HepG2 (cell line): Measurements from ENCODE around the gene DYTN. TPM values are rescaled to one million over a fixed set of nuclear protein-coding genes. Genes with fewer than 3 reads are reported as not detected.
"Not testable (repeated sequence)": the region's sequence is repeated elsewhere in the genome, so short reads cannot be mapped to it uniquely, and the experiment has no call there.

ENCODE experiments used
- ATAC-seq: fragments of 200-7000 bp; cut with Tn5 transposase; 3 replicates; pipeline ENCODE4 v1.9.1; 2020; ENCODE audit warnings: mild to moderate bottlenecking, moderate library complexity
- BruUV-seq: library from RNA; stranded (reverse); fragments of 400-500 nt; replicated peaks from 2 replicates; lab custom pipeline; 2021; lab: Mats Ljungman, UMichigan
- CTCF ChIA-PET: fragments of 300-600 bp; formaldehyde crosslinking; extraction: SDS; loops from one replicate; lab custom pipeline; 2021; ENCODE audit warnings: low total read pairs, inconsistent platforms, low intra/inter-chr PET ratio; lab: Yijun Ruan, JAX
- POLR2A ChIA-PET: fragments of 350-600 bp; sonication (Branson Sonifier 250); formaldehyde crosslinking; loops from one replicate; lab custom pipeline; 2020; ENCODE audit warnings: antibody characterized with exemption, inconsistent platforms; lab: Yijun Ruan, JAX
- DNase-seq: peaks from one replicate; pipeline ENCODE4 v3.0.0-alpha.2; 2015; ENCODE audit warnings: low spot score
- FAIRE-seq: peaks from 3 replicates; lab custom pipeline; 2011; peaks lifted over from hg19 to GRCh38; lab: Jason Lieb, UNC
- H2AFZ ChIP-seq: one replicate; pipeline ENCODE4 v1.6.1; 2011; ENCODE audit warnings: low read length, inconsistent platforms
- H3K27ac ChIP-seq: fragments of 300-600 bp; 3 replicates; pipeline ENCODE4 v1.8.0; 2011; ENCODE audit warnings: mixed run types, mild to moderate bottlenecking, mixed read lengths, low read length, inconsistent platforms; ENCODE audit not compliant: insufficient read depth; ENCODE audit errors: extremely low read length
- H3K27me3 ChIP-seq, 2 experiments: fragments of 200-600 bp in 1 of 2; 2 replicates in 1 of 2; 3 replicates in 1 of 2; pipeline versions ENCODE4 v1.6.0 to v1.8.0; 2011; ENCODE audit warnings: low read length in 2 of 2, mild to moderate bottlenecking in 2 of 2, moderate library complexity in 2 of 2, inconsistent platforms in 1 of 2; ENCODE audit not compliant: insufficient read depth in 2 of 2, control insufficient read depth in 1 of 2
- H3K36me3 ChIP-seq, 2 experiments: fragments of 200-600 bp in 1 of 2; replicated peaks in 1 of 2; 2 replicates in 1 of 2; 3 replicates in 1 of 2; pipeline versions ENCODE4 v1.5.1 to v1.8.0; 2011; ENCODE audit warnings: low read length in 2 of 2, inconsistent platforms in 1 of 2; ENCODE audit not compliant: insufficient read depth in 2 of 2, control insufficient read depth in 1 of 2
- H3K4me1 ChIP-seq: 2 replicates; pipeline ENCODE4 v1.5.1; 2012; ENCODE audit warnings: low read length, inconsistent platforms; ENCODE audit not compliant: insufficient read depth
- H3K4me2 ChIP-seq: 2 replicates; pipeline ENCODE4 v1.6.0; 2011; ENCODE audit warnings: low read depth, low read length, inconsistent platforms
- H3K4me3 ChIP-seq, 3 experiments: fragments of 200-600 bp in 1 of 3; sonication (generic), shearing (Covaris generic) in 1 of 3; replicated peaks in 1 of 3; 2 replicates each; pipeline ENCODE4 v1.5.1; 2011 to 2016; ENCODE audit warnings: low read length in 3 of 3, inconsistent platforms in 2 of 3, low read depth in 2 of 3, mild to moderate bottlenecking in 2 of 3, control low read depth in 1 of 3, mixed read lengths in 1 of 3; ENCODE audit not compliant: insufficient read depth in 1 of 3
- H3K79me2 ChIP-seq: one replicate; pipeline ENCODE4 v1.6.1; 2011; ENCODE audit warnings: low read length, inconsistent platforms; ENCODE audit not compliant: insufficient read depth
- H3K9ac ChIP-seq: 2 replicates; pipeline ENCODE4 v1.6.0; 2011; ENCODE audit warnings: mild to moderate bottlenecking, low read depth, low read length, inconsistent platforms; ENCODE audit not compliant: insufficient read depth
- H3K9me3 ChIP-seq: 2 replicates; pipeline ENCODE4 v1.5.1; 2012; ENCODE audit warnings: mild to moderate bottlenecking, low read length
- H4K20me1 ChIP-seq: 2 replicates; pipeline ENCODE4 v1.6.0; 2011; ENCODE audit warnings: inconsistent platforms, mild to moderate bottlenecking, low read length, moderate library complexity; ENCODE audit not compliant: insufficient read depth
- CENPT ChIP-seq: sonication (generic); formaldehyde crosslinking; IDR thresholded peaks from 2 replicates; pipeline ENCODE4 v1.8.0; 2022; ENCODE audit warnings: low read depth, mild to moderate bottlenecking, moderate library complexity, missing genetic modification reagents
- IRX3 ChIP-seq: sonication (generic); formaldehyde crosslinking; IDR thresholded peaks from 2 replicates; pipeline ENCODE4 v1.8.1; 2023; ENCODE audit warnings: mild to moderate bottlenecking, low read depth, missing genetic modification reagents, borderline replicate concordance
- MEIS2 ChIP-seq: sonication (generic); formaldehyde crosslinking; IDR thresholded peaks from 2 replicates; pipeline ENCODE4 v1.9.0; 2021; ENCODE audit warnings: mild to moderate bottlenecking, missing genetic modification reagents
- U2AF1 ChIP-seq: fragments of 200-400 bp; formaldehyde crosslinking; optimal IDR thresholded peaks from 2 replicates; pipeline ENCODE3; 2017; ENCODE audit warnings: mild to moderate bottlenecking, low read depth, low read length
- ZFP36 ChIP-seq: fragments of 150-350 bp; IDR thresholded peaks from 2 replicates; pipeline ENCODE4 v1.6.1; 2018; ENCODE audit warnings: borderline replicate concordance, low read length, low read depth; ENCODE audit not compliant: partially characterized antibody
- ZNF7 ChIP-seq: IDR thresholded peaks from 2 replicates; pipeline ENCODE4 v1.6.1; 2016; ENCODE audit warnings: missing biosample characterization, missing genetic modification reagents
- WGBS: methylation state at CpG from one replicate; pipeline ENCODE4 v1.1.6; 2017; ENCODE audit warnings: low lambda C conversion rate; 5-methylcytosine and 5-hydroxymethylcytosine counted together
- in situ Hi-C: cut with HindIII; loops from 2 replicates; pipeline ENCODE4 v1.10.0; 2017; ENCODE audit warnings: low pct_unique_long_range_greater_than_20kb; ENCODE audit not compliant: extremely low pct_ligation_motif_present
- intact Hi-C: fragments of 100-400 bp; cut with micrococcal nuclease; formaldehyde crosslinking; loops from one replicate; pipeline ENCODE4 v1.10.0; 2022; ENCODE audit not compliant: unreplicated experiment
- polyA plus RNA-seq, 8 experiments: library from polyadenylated mRNA; depleted of rRNA in 3 of 8; stranded (reverse) in 7 of 8; unstranded in 1 of 8; fragments of >200 nt; fragmentation: Illumina TruSeq in 4 of 8; extraction: Trizol in 4 of 8; gene quantifications; 2 replicates each; pipeline versions ENCODE4 v1.2.1 to v1.2.3, GENCODE V29; 2011 to 2016; ENCODE audit warnings: low read depth in 4 of 8, missing spikeins in 1 of 8, mixed read lengths in 1 of 8; ENCODE audit not compliant: insufficient read depth in 1 of 8
- total RNA-seq, 5 experiments: library from RNA; depleted of rRNA; stranded (reverse); fragments of >200 nt; fragmentation: Illumina TruSeq; extraction: Trizol; gene quantifications; 2 replicates each; pipeline ENCODE4 v1.2.3, GENCODE V29; 2016; ENCODE audit warnings: low read depth in 1 of 5
- TF ChIP-seq, protein P1 (sequence below): sonication (generic); formaldehyde crosslinking; IDR thresholded peaks from 2 replicates; pipeline ENCODE4 v1.5.0; 2020; ENCODE audit warnings: missing genetic modification reagents
- TF ChIP-seq, protein P2 (sequence below): sonication (generic); formaldehyde crosslinking; IDR thresholded peaks from 2 replicates; pipeline ENCODE4 v1.4.0; 2020; ENCODE audit warnings: missing genetic modification reagents, borderline replicate concordance

The DYTN gene
- total and polyA plus RNA-seq, 2 of the 13 experiments (the other 11 are each of a cell fraction or from before 2014, with no cell fraction given): not detected

DNA sequence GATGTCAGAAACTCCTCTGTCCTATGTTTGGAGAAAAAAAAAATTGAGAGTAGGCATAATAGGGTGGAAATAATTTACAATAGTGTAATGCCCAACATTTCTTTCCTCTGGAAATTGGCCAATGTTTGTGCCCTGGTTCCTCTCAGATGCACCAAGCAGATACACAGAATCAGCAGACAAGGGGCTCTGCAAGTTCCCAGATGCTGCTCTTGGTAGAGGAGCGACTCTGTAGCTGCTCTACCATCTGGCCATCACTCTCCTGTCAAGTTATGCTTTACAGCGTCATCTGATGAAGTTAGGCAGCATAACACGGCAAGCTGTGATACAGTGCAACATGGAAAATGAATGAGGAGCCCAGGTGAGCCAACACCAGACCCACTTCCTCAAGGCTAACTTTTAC is 1.6 kb downstream of the DYTN start (continued):
- TF ChIP-seq, protein P1, sequence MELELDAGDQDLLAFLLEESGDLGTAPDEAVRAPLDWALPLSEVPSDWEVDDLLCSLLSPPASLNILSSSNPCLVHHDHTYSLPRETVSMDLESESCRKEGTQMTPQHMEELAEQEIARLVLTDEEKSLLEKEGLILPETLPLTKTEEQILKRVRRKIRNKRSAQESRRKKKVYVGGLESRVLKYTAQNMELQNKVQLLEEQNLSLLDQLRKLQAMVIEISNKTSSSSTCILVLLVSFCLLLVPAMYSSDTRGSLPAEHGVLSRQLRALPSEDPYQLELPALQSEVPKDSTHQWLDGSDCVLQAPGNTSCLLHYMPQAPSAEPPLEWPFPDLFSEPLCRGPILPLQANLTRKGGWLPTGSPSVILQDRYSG: no peak
- TF ChIP-seq U2AF1 (no peak), IRX3 (CRISPR knock-in tag) (no peak)

DNA sequence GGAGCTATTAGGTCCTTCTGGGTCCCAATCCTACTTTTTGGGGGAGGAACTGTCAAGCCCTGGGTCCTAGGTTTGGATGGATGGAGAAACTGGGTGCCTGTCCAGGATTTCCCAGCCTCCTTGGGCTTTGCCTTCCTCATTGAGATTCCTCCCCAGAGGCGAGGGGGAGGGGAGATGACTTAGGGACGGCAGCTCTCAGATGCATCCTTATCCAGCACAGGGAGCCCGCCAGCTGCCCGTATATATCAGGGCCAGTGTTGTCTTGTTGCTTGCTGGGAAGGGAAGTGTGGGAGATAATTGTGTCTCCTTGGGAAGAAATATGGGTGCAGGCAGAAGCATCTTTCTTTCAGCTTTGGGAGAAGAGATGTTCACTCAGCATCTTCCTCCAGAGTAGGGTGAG is 3.0 kb downstream of the DYTN start:
- POLR2A ChIA-PET, H3K4me2 ChIP-seq, intact Hi-C loops, BruUV-seq, H3K27ac ChIP-seq, H3K9ac ChIP-seq, H2AFZ ChIP-seq, H3K4me3 ChIP-seq, H3K27me3 ChIP-seq, H3K9me3 ChIP-seq, DNase-seq, H3K79me2 ChIP-seq, H4K20me1 ChIP-seq, H3K36me3 ChIP-seq, ATAC-seq, H3K4me1 ChIP-seq, CTCF ChIA-PET, FAIRE-seq, in situ Hi-C loops: not testable (repeated sequence)
- WGBS: 48% methylated on average over 4 of the region's 4 CpGs

DNA sequence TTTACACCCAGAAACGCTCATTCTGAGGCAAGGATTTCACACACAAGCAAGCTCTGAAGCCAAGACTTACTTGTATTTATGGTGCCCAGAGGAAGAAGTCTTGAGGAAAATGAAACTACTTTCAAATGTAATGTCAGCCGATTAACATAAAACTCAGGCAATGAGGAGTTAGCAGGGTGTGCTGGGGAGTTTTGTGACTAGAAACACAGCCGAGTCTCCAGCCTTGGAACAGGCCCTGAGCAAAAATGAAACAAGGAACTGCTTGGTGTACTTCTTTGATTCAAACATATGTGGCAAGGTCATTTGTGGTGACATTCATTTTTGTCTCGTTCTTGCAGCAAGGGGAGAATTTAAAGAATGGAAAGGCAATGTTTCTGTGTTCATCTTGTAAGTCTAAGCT is 4.5 kb downstream of the DYTN start:
- Histone ChIP-seq H2AFZ (peak overlapping the region; percentile 69), H3K9ac (no peak overlapping the region), H3K36me3 (no peaks in the 10 kb centered on the region), H3K4me2 (peak overlapping the region; percentile 43), H3K79me2 (no peaks in the 10 kb centered on the region), H3K4me3 (no peak overlapping the region), H4K20me1 (no peaks in the 10 kb centered on the region), H3K4me1 (no peaks in the 10 kb centered on the region), H3K27me3 (no peaks in the 10 kb centered on the region), H3K27ac (no peak overlapping the region), H3K9me3 (no peaks in the 10 kb centered on the region)
- under 1% methylated on average over 4 of the region's 4 CpGs for WGBS
- ChIA-PET CTCF (no interaction called here), POLR2A (no interaction called here)
- no TSS peak for BruUV-seq
- in situ Hi-C loops: no loop called here
- intact Hi-C loops: no loop called here
- no peak for DNase-seq
- no peak; the same call in 2 of the 3 replicates for ATAC-seq
- FAIRE-seq: no peak
- TF ChIP-seq ZFP36 (no peak), MEIS2 (CRISPR knock-in tag) (no peak), ZNF7 (CRISPR knock-in tag) (no peak), CENPT (CRISPR knock-in tag) (no peak)
- TF ChIP-seq, protein P2, sequence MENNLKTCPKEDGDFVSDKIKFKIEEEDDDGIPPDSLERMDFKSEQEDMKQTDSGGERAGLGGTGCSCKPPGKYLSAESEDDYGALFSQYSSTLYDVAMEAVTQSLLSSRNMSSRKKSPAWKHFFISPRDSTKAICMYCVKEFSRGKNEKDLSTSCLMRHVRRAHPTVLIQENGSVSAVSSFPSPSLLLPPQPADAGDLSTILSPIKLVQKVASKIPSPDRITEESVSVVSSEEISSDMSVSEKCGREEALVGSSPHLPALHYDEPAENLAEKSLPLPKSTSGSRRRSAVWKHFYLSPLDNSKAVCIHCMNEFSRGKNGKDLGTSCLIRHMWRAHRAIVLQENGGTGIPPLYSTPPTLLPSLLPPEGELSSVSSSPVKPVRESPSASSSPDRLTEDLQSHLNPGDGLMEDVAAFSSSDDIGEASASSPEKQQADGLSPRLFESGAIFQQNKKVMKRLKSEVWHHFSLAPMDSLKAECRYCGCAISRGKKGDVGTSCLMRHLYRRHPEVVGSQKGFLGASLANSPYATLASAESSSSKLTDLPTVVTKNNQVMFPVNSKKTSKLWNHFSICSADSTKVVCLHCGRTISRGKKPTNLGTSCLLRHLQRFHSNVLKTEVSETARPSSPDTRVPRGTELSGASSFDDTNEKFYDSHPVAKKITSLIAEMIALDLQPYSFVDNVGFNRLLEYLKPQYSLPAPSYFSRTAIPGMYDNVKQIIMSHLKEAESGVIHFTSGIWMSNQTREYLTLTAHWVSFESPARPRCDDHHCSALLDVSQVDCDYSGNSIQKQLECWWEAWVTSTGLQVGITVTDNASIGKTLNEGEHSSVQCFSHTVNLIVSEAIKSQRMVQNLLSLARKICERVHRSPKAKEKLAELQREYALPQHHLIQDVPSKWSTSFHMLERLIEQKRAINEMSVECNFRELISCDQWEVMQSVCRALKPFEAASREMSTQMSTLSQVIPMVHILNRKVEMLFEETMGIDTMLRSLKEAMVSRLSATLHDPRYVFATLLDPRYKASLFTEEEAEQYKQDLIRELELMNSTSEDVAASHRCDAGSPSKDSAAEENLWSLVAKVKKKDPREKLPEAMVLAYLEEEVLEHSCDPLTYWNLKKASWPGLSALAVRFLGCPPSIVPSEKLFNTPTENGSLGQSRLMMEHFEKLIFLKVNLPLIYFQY: no peak
